NCI-H1436 treated with DMSO at 0.1 percent for 48 hours (cell line): ENCODE results near the gene ELL2.
"Not testable (repeated sequence)": the region's sequence is repeated elsewhere in the genome, so short reads cannot be mapped to it uniquely, and the experiment has no call there.

ENCODE experiments used
- DNase-seq: peaks from one replicate; lab custom pipeline; 2025; lab: John Stamatoyannopoulos, UW

Gene ELL2

DNA sequence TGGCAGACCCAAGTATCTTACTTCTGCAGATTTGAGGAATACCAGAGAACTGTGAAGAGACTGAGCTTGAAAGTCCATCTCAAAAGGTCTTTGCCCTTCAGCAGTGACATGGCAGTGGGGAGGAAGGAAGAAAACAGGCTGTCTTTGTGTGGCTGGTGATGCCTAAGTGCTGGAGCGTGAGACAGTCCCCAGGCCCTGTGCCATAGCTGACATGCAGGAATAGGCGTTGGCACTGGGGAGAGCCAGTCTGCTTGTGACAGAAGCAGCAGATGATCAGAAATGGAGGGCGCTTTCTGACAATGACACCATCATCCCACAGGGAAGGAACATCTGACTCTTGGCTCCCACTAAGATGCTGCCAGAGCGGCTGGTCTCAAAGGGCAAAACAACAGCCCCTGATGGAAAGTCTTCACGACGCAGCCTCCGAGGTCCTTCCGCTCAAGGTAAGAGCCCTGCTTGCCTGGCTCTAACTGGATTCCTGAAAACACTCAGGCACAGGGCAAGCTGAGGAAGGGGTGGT lies 123.6 kb downstream of the ELL2 start:
- DNase-seq, result no peak

GRCh38 chr5:95837492-95837891 lies 124.2 kb downstream of the ELL2 start:
- no peak for DNase-seq

GRCh38 chr5:95836971-95837370 lies 124.7 kb downstream of the ELL2 start:
- DNase-seq, result not testable (repeated sequence)

GRCh38 chr5:95836544-95836943 lies 125.1 kb downstream of the ELL2 start:
- no peak for DNase-seq

GRCh38 chr5:95835682-95836385 lies 125.8 kb downstream of the ELL2 start:
- DNase-seq, result no peak
